ENCODE results near the gene LRIG1. TPM values are rescaled to one million over a fixed set of nuclear protein-coding genes. Genes with fewer than 3 reads are reported as not detected.

Gene LRIG1
- total RNA-seq, 4 donors from 2014 or later = 95.3 to 136 (median 131) TPM

GRCh38 chr3:66464512-66464894, 36.3 kb downstream of the LRIG1 start:
- Histone ChIP-seq H3K4me1 (peaks cover 33 to 86% (median 75%) of the 10 kb centered on the region in 4 donors), H3K4me3 (no peak overlapping the region), H3K27me3 (no peaks in the 10 kb centered on the region), H3K27ac (replicated peaks in 1 of 4) (peak overlapping the region in 3 of 4 donors; percentile 23 to 37 (median 32)), H3K36me3 (peaks cover 0 to 20% (median 5%) of the 10 kb centered on the region in 4 donors), H3K9me3 (no peaks in the 10 kb centered on the region)
- 81% methylated on average over 3 of the region's 3 CpGs for WGBS
- no peak for TF ChIP-seq EP300 (IDR thresholded peaks at IDR 0.05)
- TF ChIP-seq POLR2AphosphoS5 (IDR thresholded peaks at IDR 0.05) = no peak
- intact Hi-C loops (cut with DNase I) = no loop called here
- no peak for DNase-seq (ENCODE audit: extremely low spot score)

GRCh38 chr3:66463730-66464511, 36.9 kb downstream of the LRIG1 start:
- Histone ChIP-seq H3K27ac (replicated peaks in 1 of 4) (peak overlapping the region in 2 of 4 donors; percentile 1 to 37), H3K27me3 (no peaks in the 10 kb centered on the region), H3K4me3 (no peak overlapping the region), H3K36me3 (peaks cover 0 to 26% (median 5%) of the 10 kb centered on the region in 4 donors), H3K4me1 (peaks cover 33 to 84% (median 74%) of the 10 kb centered on the region in 4 donors), H3K9me3 (no peaks in the 10 kb centered on the region)
- 75% methylated on average over 9 of the region's 9 CpGs for WGBS
- intact Hi-C loops (cut with DNase I) = no loop called here
- DNase-seq (ENCODE audit: extremely low spot score) = no peak
- TF ChIP-seq EP300 (IDR thresholded peaks at IDR 0.05) (no peak), CTCF (IDR thresholded peaks at IDR 0.05) (no peak), POLR2AphosphoS5 (IDR thresholded peaks at IDR 0.05) (no peak), POLR2A (IDR thresholded peaks at IDR 0.05; ENCODE audit: low read depth) (no peak)

GRCh38 chr3:66463054-66463631, 37.7 kb downstream of the LRIG1 start:
- Histone ChIP-seq H3K27ac (replicated peaks in 1 of 4) (peak overlapping the region in 2 of 4 donors; percentile 1 to 37), H3K9me3 (no peaks in the 10 kb centered on the region), H3K4me1 (peaks cover 33 to 77% (median 67%) of the 10 kb centered on the region in 4 donors), H3K4me3 (no peak overlapping the region), H3K27me3 (no peaks in the 10 kb centered on the region), H3K36me3 (peaks cover 0 to 30% (median 6%) of the 10 kb centered on the region in 4 donors)
- 86% methylated on average over 7 of the region's 7 CpGs for WGBS
- DNase-seq (ENCODE audit: extremely low spot score) = no peak
- TF ChIP-seq CTCF (IDR thresholded peaks at IDR 0.05) (no peak), EP300 (IDR thresholded peaks at IDR 0.05) (no peak), POLR2AphosphoS5 (IDR thresholded peaks at IDR 0.05) (no peak), POLR2A (IDR thresholded peaks at IDR 0.05; ENCODE audit: low read depth) (no peak)
- intact Hi-C loops (cut with DNase I) = no loop called here

GRCh38 chr3:66457252-66457651, 43.6 kb downstream of the LRIG1 start:
- Histone ChIP-seq H3K9me3 (no peaks in the 10 kb centered on the region), H3K4me1 (peaks cover 43 to 76% (median 68%) of the 10 kb centered on the region in 4 donors), H3K27me3 (no peaks in the 10 kb centered on the region), H3K27ac (replicated peaks in 1 of 4) (peak overlapping the region in 3 of 4 donors; percentile 15 to 42 (median 38)), H3K4me3 (no peak overlapping the region), H3K36me3 (peaks cover 0 to 48% (median 8%) of the 10 kb centered on the region in 4 donors)
- no peak for DNase-seq (ENCODE audit: extremely low spot score)
- WGBS = 72% methylated on average over 4 of the region's 4 CpGs
- no peak for TF ChIP-seq EP300 (IDR thresholded peaks at IDR 0.05)
- no peak for TF ChIP-seq POLR2A (IDR thresholded peaks at IDR 0.05; ENCODE audit: low read depth)
- TF ChIP-seq POLR2AphosphoS5 (IDR thresholded peaks at IDR 0.05) = no peak
- no peak for TF ChIP-seq CTCF (IDR thresholded peaks at IDR 0.05)
- intact Hi-C loops (cut with DNase I) = no loop called here

- H3K4me1 ChIP-seq = peaks cover 48 to 81% (median 73%) of the 10 kb centered on the region in 4 donors
- no peaks in the 10 kb centered on the region for H3K9me3 ChIP-seq
- H3K27ac ChIP-seq (replicated peaks in 1 of 4) = peak overlapping the region in 3 of 4 donors; percentile 15 to 42 (median 38)
- intact Hi-C loops (cut with DNase I) = no loop called here
- TF ChIP-seq EP300 (IDR thresholded peaks at IDR 0.05) = no peak
- no peak for TF ChIP-seq POLR2AphosphoS5 (IDR thresholded peaks at IDR 0.05)
- TF ChIP-seq CTCF (IDR thresholded peaks at IDR 0.05) = no peak
- no peak for TF ChIP-seq POLR2A (IDR thresholded peaks at IDR 0.05; ENCODE audit: low read depth)
- no peaks in the 10 kb centered on the region for H3K27me3 ChIP-seq
- DNase-seq (ENCODE audit: extremely low spot score) = no peak
- WGBS = 94% methylated on average over 5 of the region's 10 CpGs
- H3K36me3 ChIP-seq = peaks cover 0 to 44% (median 8%) of the 10 kb centered on the region in 4 donors
- no peak overlapping the region for H3K4me3 ChIP-seq
These were observed 44.1 kb downstream of the LRIG1 start for GRCh38 chr3:66456711-66457173.
